A673 (cell line): ENCODE data around the gene TTLL11.

Experiments used
- EZH2 ChIP-seq: fragments of 200-600 bp; sonication (generic); IDR thresholded peaks from 2 replicates; pipeline ENCODE4 v1.6.1; 2017; ENCODE audit warnings: borderline replicate concordance, low read depth, mild to moderate bottlenecking, mixed read lengths, antibody characterized with exemption, low read length; ENCODE audit not compliant: poor library complexity, severe bottlenecking
- TF ChIP-seq, protein P1 (sequence below): fragments of 300-800, 200-600 bp; sonication (generic); conservative IDR thresholded peaks from 2 replicates; pipeline ENCODE4 v1.5.1; 2017; ENCODE audit warnings: low read depth, mild to moderate bottlenecking, antibody characterized with exemption, low read length, moderate library complexity, mixed read lengths

- TF ChIP-seq, protein P1, sequence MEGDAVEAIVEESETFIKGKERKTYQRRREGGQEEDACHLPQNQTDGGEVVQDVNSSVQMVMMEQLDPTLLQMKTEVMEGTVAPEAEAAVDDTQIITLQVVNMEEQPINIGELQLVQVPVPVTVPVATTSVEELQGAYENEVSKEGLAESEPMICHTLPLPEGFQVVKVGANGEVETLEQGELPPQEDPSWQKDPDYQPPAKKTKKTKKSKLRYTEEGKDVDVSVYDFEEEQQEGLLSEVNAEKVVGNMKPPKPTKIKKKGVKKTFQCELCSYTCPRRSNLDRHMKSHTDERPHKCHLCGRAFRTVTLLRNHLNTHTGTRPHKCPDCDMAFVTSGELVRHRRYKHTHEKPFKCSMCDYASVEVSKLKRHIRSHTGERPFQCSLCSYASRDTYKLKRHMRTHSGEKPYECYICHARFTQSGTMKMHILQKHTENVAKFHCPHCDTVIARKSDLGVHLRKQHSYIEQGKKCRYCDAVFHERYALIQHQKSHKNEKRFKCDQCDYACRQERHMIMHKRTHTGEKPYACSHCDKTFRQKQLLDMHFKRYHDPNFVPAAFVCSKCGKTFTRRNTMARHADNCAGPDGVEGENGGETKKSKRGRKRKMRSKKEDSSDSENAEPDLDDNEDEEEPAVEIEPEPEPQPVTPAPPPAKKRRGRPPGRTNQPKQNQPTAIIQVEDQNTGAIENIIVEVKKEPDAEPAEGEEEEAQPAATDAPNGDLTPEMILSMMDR, result peak; percentile 86
- TF ChIP-seq EZH2, result no peak
These were observed 100.4 kb downstream of the TTLL11 start for GRCh38 chr9:121992571-121993212.
